C4-2B (cell line): ENCODE measurements around the gene SYTL5.
A peak's percentile ranks its signal among the peaks of the same experiment; 100 is the strongest.

Experiments used
- H3K27ac ChIP-seq: fragments of 450-650 bp; 2 replicates; pipeline ENCODE4 v1.5.1; 2017
- CTCF ChIP-seq: fragments of 450-650 bp; conservative IDR thresholded peaks from 2 replicates; pipeline ENCODE4 v1.5.1; 2017; ENCODE audit warnings: mild to moderate bottlenecking
- ZFX ChIP-seq: fragments of 450-650 bp; IDR thresholded peaks from 2 replicates; pipeline ENCODE4 v1.6.1; 2017

SYTL5 gene

GRCh38 chrX:38087594-38087993 lies 81.2 kb downstream of the SYTL5 start:
- H3K27ac ChIP-seq: no peak overlapping the region
- TF ChIP-seq CTCF (no peak), ZFX (no peak)

GRCh38 chrX:38089173-38089982 lies 83.0 kb downstream of the SYTL5 start:
- 0 out of 2 replicates have a peak overlapping the region, but pooled peaks have one; percentile 26 for H3K27ac ChIP-seq
- TF ChIP-seq ZFX (no peak), CTCF (no peak)

DNA sequence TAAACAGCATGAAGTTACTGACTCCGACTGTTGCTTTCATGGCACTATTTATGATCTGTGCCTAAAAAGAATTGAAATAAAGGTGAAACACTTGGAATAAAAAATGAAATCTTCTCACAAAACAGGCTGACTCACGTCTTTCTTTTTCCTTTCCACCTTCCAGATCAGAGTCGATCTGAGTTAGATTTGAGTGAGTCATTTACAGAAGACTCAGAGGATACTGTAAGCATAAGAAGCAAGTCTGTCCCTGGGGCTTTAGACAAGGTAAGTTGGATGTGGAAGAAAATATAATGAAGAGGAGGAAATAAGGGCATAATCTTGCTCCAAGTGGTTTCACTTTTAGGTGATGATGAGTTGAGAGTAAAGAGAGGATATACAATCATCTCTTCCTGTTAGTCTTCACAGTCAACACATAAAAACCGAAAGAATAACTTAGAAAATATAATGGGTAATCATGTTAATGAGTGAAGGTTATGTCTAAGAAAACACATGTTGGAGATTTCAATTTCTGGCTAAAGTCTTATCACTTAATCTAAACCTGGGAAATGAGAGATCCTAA lies 89.7 kb downstream of the SYTL5 start:
- no peak overlapping the region for H3K27ac ChIP-seq
- no peak for TF ChIP-seq ZFX
- TF ChIP-seq CTCF: no peak

GRCh38 chrX:38099688-38100087 lies 93.3 kb downstream of the SYTL5 start:
- H3K27ac ChIP-seq: no peak overlapping the region
- TF ChIP-seq ZFX (no peak), CTCF (no peak)

GRCh38 chrX:38102240-38102639 lies 95.9 kb downstream of the SYTL5 start:
- no peak overlapping the region for H3K27ac ChIP-seq
- TF ChIP-seq ZFX (no peak), CTCF (no peak)

GRCh38 chrX:38102875-38103274 lies 96.5 kb downstream of the SYTL5 start:
- no peak for TF ChIP-seq ZFX
- TF ChIP-seq CTCF: no peak
- no peak overlapping the region for H3K27ac ChIP-seq

- no peak overlapping the region for H3K27ac ChIP-seq
Measured at GRCh38 chrX:38103857-38104812, 97.8 kb downstream of the SYTL5 start.

More at GRCh38 chrX:38103857-38104812, 97.8 kb downstream of the SYTL5 start:
- TF ChIP-seq ZFX (no peak), CTCF (no peak)
